Right ventricle myocardium inferior (tissue), 1 donor: ENCODE results near the gene ANKRD22. TPM values are rescaled to one million over a fixed set of nuclear protein-coding genes. Genes with fewer than 3 reads are reported as not detected.
A peak's percentile ranks its signal among the peaks of the same experiment; 100 is the strongest.

Source experiments
- ATAC-seq: fragments of 200-7000 bp; cut with Tn5 transposase; one replicate; pipeline ENCODE4 v1.9.1; 2020; ENCODE audit warnings: mild to moderate bottlenecking, moderate library complexity
- DNase-seq: peaks from one replicate; pipeline ENCODE4 v3.0.0; 2021; ENCODE audit errors: missing footprints
- intact Hi-C: fragments of 100-400 bp; cut with DNase I; formaldehyde crosslinking; loops from one replicate; pipeline ENCODE4 v1.11.0; 2022
- total RNA-seq: library from RNA; stranded (reverse); fragmentation: NEBNext Ultra II Directional; extraction: Animal tissue kit (Norgen Biotek cat#: 25700); gene quantifications from one replicate; pipeline ENCODE4 v1.2.1, GENCODE V29; 2021
- donor health status: DM: no; HTN: yes; CAD: no; lungs with severe emphysema.

ANKRD22 gene
- total RNA-seq, 1 donor from 2014 or later = not detected

- peak; percentile 96 for ATAC-seq
- intact Hi-C loops = loop anchor here (5.0 kb wide), 2 partner anchors 43 to 107 kb away; no protein-coding TSS in a partner anchor
- DNase-seq = peak; percentile 95
These were observed 28.8 kb upstream of the ANKRD22 start for GRCh38 chr10:88880282-88881076.

GRCh38 chr10:88879534-88880281, 28.1 kb upstream of the ANKRD22 start, which contains the start of gene STAMBPL1:
TSS of gene STAMBPL1 (plus strand) at chr10:88880245. CDS start at chr10:88901709, 21,464 bp downstream.
- intact Hi-C loops = loop anchor here (5.0 kb wide), 2 partner anchors 42 to 108 kb away; no protein-coding TSS in a partner anchor
- peak; percentile 67 for ATAC-seq
- no peak for DNase-seq

- DNase-seq (no peak), ATAC-seq (no peak)
- intact Hi-C loops = no loop called here
These were observed 25.7 kb upstream of the ANKRD22 start for GRCh38 chr10:88877298-88877697.

- intact Hi-C loops = no loop called here
- no peak for DNase-seq
- ATAC-seq = no peak
These were observed 23.4 kb upstream of the ANKRD22 start for GRCh38 chr10:88875081-88875480.

GRCh38 chr10:88874281-88874680, 22.6 kb upstream of the ANKRD22 start:
- ATAC-seq = no peak
- DNase-seq = no peak
- intact Hi-C loops = no loop called here

- ATAC-seq (no peak), DNase-seq (no peak)
- intact Hi-C loops = no loop called here
These were observed 22.1 kb upstream of the ANKRD22 start for GRCh38 chr10:88873757-88874156.

GRCh38 chr10:88870089-88870488, 18.4 kb upstream of the ANKRD22 start:
- ATAC-seq (no peak), DNase-seq (no peak)
- intact Hi-C loops = no loop called here

- ATAC-seq (no peak), DNase-seq (no peak)
- intact Hi-C loops = no loop called here
These were observed 14.8 kb upstream of the ANKRD22 start for GRCh38 chr10:88866454-88866853.

- intact Hi-C loops = no loop called here
- no peak for DNase-seq
- ATAC-seq = no peak
These were observed 13.7 kb upstream of the ANKRD22 start for GRCh38 chr10:88865281-88865876.

- ATAC-seq = no peak
- DNase-seq = no peak
- intact Hi-C loops = no loop called here
These were observed 9.4 kb upstream of the ANKRD22 start for GRCh38 chr10:88861036-88861435.

GRCh38 chr10:88858491-88858890, 6.8 kb upstream of the ANKRD22 start:
- ATAC-seq = no peak
- no peak for DNase-seq
- intact Hi-C loops = no loop called here

GRCh38 chr10:88857831-88858230, 6.2 kb upstream of the ANKRD22 start:
- ATAC-seq = no peak
- DNase-seq = no peak
- intact Hi-C loops = no loop called here

GRCh38 chr10:88854684-88855083, 3.0 kb upstream of the ANKRD22 start:
- DNase-seq (no peak), ATAC-seq (no peak)
- intact Hi-C loops = no loop called here

GRCh38 chr10:88853155-88853881, 1.7 kb upstream of the ANKRD22 start:
- intact Hi-C loops = no loop called here
- ATAC-seq (peak; percentile 52), DNase-seq (no peak)

GRCh38 chr10:88852327-88852726, 683 bp upstream of the ANKRD22 start:
- no peak for DNase-seq
- ATAC-seq = no peak
- intact Hi-C loops = no loop called here

- no peak for DNase-seq
- no peak for ATAC-seq
- intact Hi-C loops = no loop called here
These were observed 932 bp downstream of the ANKRD22 start for GRCh38 chr10:88850712-88851111.

GRCh38 chr10:88849234-88849633, 2.4 kb downstream of the ANKRD22 start:
- no peak for DNase-seq
- ATAC-seq = no peak
- intact Hi-C loops = no loop called here

GRCh38 chr10:88848499-88848898, 3.1 kb downstream of the ANKRD22 start:
- no peak for DNase-seq
- intact Hi-C loops = no loop called here
- ATAC-seq = no peak

GRCh38 chr10:88843171-88843570, 8.5 kb downstream of the ANKRD22 start:
- intact Hi-C loops = no loop called here
- no peak for DNase-seq
- no peak for ATAC-seq
